ENCODE measurements around the gene MXRA7.
A peak's percentile ranks its signal among the peaks of the same experiment; 100 is the strongest.
"Not testable (repeated sequence)": the region's sequence is repeated elsewhere in the genome, so short reads cannot be mapped to it uniquely, and the experiment has no call there.

The MXRA7 gene

DNA sequence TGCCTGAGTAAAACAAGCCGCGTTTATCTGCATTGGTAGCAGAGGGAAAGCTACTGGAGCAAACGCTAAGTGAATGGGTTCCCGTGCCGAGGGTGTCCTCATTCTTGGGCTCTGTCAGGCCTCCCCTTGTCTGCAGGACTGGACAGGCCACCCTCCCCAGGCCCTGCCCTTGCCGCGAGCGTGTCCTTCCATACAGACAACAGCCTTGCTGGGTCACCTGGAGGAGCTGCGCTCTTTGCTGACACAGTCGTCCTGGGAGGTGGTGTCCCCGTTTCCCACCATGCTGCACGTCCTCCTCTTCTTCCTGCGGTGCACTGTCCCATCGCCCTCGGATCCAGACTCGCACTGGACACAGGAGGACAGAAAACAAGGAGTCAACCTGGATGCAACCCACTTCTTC lies 7.8 kb upstream of the MXRA7 start:
- no peak overlapping the region for H3K27ac ChIP-seq
- TF ChIP-seq ZFX (IDR thresholded peaks at IDR 0.05) = no peak
- TF ChIP-seq, protein P1, sequence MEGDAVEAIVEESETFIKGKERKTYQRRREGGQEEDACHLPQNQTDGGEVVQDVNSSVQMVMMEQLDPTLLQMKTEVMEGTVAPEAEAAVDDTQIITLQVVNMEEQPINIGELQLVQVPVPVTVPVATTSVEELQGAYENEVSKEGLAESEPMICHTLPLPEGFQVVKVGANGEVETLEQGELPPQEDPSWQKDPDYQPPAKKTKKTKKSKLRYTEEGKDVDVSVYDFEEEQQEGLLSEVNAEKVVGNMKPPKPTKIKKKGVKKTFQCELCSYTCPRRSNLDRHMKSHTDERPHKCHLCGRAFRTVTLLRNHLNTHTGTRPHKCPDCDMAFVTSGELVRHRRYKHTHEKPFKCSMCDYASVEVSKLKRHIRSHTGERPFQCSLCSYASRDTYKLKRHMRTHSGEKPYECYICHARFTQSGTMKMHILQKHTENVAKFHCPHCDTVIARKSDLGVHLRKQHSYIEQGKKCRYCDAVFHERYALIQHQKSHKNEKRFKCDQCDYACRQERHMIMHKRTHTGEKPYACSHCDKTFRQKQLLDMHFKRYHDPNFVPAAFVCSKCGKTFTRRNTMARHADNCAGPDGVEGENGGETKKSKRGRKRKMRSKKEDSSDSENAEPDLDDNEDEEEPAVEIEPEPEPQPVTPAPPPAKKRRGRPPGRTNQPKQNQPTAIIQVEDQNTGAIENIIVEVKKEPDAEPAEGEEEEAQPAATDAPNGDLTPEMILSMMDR (conservative IDR thresholded peaks at IDR 0.05) = no peak

DNA sequence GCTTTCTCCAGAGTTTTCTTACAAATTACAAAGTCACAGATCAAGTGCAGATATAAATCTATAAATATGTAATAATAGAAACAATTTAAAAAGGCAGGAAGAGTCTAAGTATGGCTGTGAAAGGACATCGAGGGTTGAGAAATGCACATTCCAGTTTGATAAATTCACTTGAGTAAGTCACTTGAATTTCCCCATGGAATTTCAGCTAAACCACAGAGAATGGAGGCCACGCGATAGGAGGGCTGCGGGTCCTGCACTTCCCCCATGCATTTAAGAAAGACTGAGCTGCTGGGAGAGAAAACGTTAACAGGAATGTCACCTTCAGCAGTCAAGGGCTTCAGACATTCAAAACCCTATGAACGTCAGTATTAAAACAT lies 6.1 kb upstream of the MXRA7 start:
- TF ChIP-seq ZFX (IDR thresholded peaks at IDR 0.05) = no peak
- TF ChIP-seq, protein P1 (conservative IDR thresholded peaks at IDR 0.05) = no peak

GRCh38 chr17:76716146-76716838 lies 5.5 kb upstream of the MXRA7 start:
- H3K27ac ChIP-seq = no peak overlapping the region
- no peak for TF ChIP-seq ZFX (IDR thresholded peaks at IDR 0.05)
- TF ChIP-seq, protein P1 (conservative IDR thresholded peaks at IDR 0.05) = no peak

More for the DNA sequence above, 6.1 kb upstream of the MXRA7 start:
- H3K27ac ChIP-seq = no peak overlapping the region

DNA sequence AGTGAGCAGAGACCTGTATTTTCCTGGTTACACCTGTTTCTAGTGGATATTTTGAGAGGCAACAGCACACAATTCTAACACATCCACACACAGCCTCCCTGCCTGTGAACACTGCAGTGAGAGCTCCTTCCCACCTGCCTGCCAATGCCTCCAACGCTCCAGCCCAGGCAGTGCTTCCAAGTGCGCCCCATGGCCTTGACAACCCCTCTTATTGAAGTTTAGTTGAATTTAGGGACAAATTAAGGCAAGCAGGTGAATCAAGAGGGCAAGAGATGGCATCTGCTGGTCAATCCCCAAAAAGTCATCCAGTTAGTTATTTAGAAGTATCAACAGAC lies 4.7 kb upstream of the MXRA7 start:
- no peak overlapping the region for H3K27ac ChIP-seq
- TF ChIP-seq ZFX (IDR thresholded peaks at IDR 0.05) = no peak
- TF ChIP-seq, protein P1 (conservative IDR thresholded peaks at IDR 0.05) = no peak

GRCh38 chr17:76714822-76715495 lies 4.2 kb upstream of the MXRA7 start:
- no peak overlapping the region for H3K27ac ChIP-seq

GRCh38 chr17:76714336-76714735 lies 3.6 kb upstream of the MXRA7 start:
- TF ChIP-seq, protein P1 (conservative IDR thresholded peaks at IDR 0.05) = no peak
- TF ChIP-seq ZFX (IDR thresholded peaks at IDR 0.05) = no peak
- H3K27ac ChIP-seq = no peak overlapping the region

More at GRCh38 chr17:76714822-76715495, 4.2 kb upstream of the MXRA7 start:
- TF ChIP-seq ZFX (IDR thresholded peaks at IDR 0.05) = no peak
- TF ChIP-seq, protein P1 (conservative IDR thresholded peaks at IDR 0.05) = peak; percentile 94

GRCh38 chr17:76713765-76714164 lies 3.0 kb upstream of the MXRA7 start:
- H3K27ac ChIP-seq = no peak overlapping the region
- no peak for TF ChIP-seq ZFX (IDR thresholded peaks at IDR 0.05)
- TF ChIP-seq, protein P1 (conservative IDR thresholded peaks at IDR 0.05) = no peak

DNA sequence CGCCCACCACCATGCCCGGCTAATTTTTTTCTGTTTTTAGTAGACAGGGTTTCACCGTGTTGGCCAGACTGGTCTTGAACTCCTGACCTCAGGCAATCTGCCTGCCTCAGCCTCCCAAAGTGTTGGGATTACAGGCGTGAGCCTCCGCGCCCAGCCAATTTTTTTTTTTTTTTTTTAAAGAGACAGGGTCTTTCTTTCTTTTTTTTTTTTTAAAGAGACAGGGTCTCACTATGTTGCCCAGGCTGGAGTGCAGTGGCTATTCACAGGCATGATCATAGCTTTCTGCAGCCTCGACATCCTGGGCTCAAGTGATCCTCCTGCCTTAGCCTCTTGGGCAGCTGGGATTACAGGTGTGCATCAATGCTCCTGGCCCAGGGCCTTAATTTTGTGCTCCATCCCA lies 1.6 kb upstream of the MXRA7 start:
- not testable (repeated sequence) for H3K27ac ChIP-seq

DNA sequence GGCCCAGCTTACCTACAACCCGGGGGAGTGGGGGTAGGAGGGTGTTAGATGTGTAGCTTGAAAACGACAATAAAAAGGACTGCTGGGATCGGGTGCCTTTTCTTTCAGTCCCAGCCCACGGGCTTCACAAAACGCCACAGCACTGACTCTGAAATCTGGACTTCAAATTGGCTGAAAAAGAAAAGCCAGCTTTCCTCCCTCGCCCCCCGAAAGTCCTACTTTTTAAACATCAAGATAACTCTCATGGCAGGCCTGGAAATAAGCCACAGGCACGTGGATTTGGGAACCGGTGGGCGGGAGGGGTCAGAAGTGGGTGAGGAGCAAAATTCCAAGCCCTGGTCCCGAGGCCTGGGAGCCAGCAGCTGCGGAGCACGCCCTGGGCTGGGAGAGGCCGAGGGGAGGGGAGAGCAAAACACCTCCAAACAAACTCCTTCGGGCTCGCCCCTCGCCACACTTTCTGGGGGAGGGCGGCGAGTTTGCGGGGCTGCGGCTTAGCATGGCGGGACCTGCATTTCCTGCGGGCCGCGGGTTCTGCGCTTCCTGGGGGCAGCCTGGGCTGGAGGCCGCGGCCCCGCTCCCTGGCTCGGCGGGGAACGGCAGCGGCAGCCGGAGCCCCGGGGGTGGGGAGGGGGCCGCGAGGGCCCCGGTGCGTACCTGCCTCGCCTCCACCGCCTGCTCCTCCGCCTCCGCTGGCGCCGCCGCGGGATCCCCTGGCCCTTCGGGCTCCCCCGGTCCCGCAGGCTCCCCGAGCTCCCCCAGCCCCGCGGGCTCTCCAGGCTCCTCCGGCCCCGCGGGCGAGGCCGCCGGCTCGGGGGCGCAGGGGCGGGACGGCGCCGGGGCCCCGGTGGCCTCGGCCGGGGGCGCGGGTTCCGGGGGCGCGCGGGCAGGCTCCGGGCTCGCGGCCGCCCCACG lies 558 bp downstream of the MXRA7 start:
- H3K27ac ChIP-seq = not testable (repeated sequence)
